Loucy (cell line): ENCODE measurements around the gene SLCO2A1.

Source experiments
- H2AFZ ChIP-seq: fragments of 200-600 bp; sonication (generic); 2 replicates; pipeline ENCODE4 v1.6.0; 2016; ENCODE audit warnings: antibody characterized with exemption, mild to moderate bottlenecking, low read length, moderate library complexity
- H3F3A ChIP-seq: fragments of 200-600 bp; 2 replicates; pipeline ENCODE4 v1.6.0; 2016; ENCODE audit warnings: antibody characterized with exemption, low read depth, mild to moderate bottlenecking
- H3K27me3 ChIP-seq: fragments of 200-600 bp; sonication (generic); 2 replicates; pipeline ENCODE4 v1.6.1; 2014; ENCODE audit warnings: low read length, mild to moderate bottlenecking; ENCODE audit not compliant: insufficient read depth, poor library complexity, severe bottlenecking
- H3K36me3 ChIP-seq: fragments of 200-600 bp; sonication (generic); 2 replicates; pipeline ENCODE4 v1.6.1; 2016; ENCODE audit warnings: low read length; ENCODE audit not compliant: insufficient read depth
- H3K4me1 ChIP-seq: fragments of 200-600 bp; sonication (generic); 2 replicates; pipeline ENCODE4 v1.5.1; 2014; ENCODE audit warnings: low read length, mild to moderate bottlenecking; ENCODE audit not compliant: insufficient read depth, poor library complexity, severe bottlenecking
- H3K4me2 ChIP-seq: fragments of 200-600 bp; sonication (generic); 2 replicates; pipeline ENCODE4 v1.6.0; 2014; ENCODE audit warnings: antibody characterized with exemption, low read length, low read depth, mild to moderate bottlenecking; ENCODE audit not compliant: poor library complexity, severe bottlenecking
- H3K4me3 ChIP-seq: fragments of 200-600 bp; sonication (generic); 2 replicates; pipeline ENCODE4 v1.5.1; 2014; ENCODE audit warnings: low read length, mild to moderate bottlenecking, mixed read lengths; ENCODE audit not compliant: poor library complexity, severe bottlenecking
- H3K79me2 ChIP-seq: fragments of 200-600 bp; sonication (generic); 2 replicates; pipeline ENCODE4 v1.6.1; 2014; ENCODE audit warnings: low read length; ENCODE audit not compliant: insufficient read depth
- H3K9ac ChIP-seq: fragments of 200-600 bp; sonication (generic); 2 replicates; pipeline ENCODE4 v1.6.0; 2014; ENCODE audit warnings: mild to moderate bottlenecking, low read depth, low read length, moderate library complexity; ENCODE audit not compliant: poor library complexity, severe bottlenecking
- H3K9me2 ChIP-seq: fragments of 200-600 bp; sonication (generic); replicated peaks from 2 replicates; pipeline ENCODE4 v1.6.1; 2016; ENCODE audit warnings: low read depth, low read length, mixed read lengths
- H3K9me3 ChIP-seq: fragments of 200-600 bp; sonication (generic); 2 replicates; pipeline ENCODE4 v1.6.1; 2014; ENCODE audit warnings: mild to moderate bottlenecking, antibody characterized with exemption, low read length, low read depth; ENCODE audit not compliant: insufficient read depth
- H4K20me1 ChIP-seq: fragments of 200-600 bp; sonication (generic); 2 replicates; pipeline ENCODE4 v1.6.0; 2014; ENCODE audit warnings: antibody characterized with exemption, low read length, mild to moderate bottlenecking; ENCODE audit not compliant: insufficient read depth, poor library complexity, severe bottlenecking
- CTCF ChIP-seq: fragments of 200-600 bp; sonication (generic); conservative IDR thresholded peaks from 2 replicates; pipeline ENCODE4 v1.5.1; 2014; ENCODE audit warnings: mild to moderate bottlenecking, antibody characterized with exemption, low read length
- EZH2phosphoT487 ChIP-seq: fragments of 200-600 bp; IDR thresholded peaks from 2 replicates; pipeline ENCODE4 v1.6.1; 2018; ENCODE audit warnings: antibody characterized with exemption, mild to moderate bottlenecking, moderate library complexity, borderline replicate concordance

SLCO2A1 gene

GRCh38 chr3:133897547-133897946 lies 132.2 kb downstream of the SLCO2A1 start:
- Histone ChIP-seq H3K9me3 (no peaks in the 10 kb centered on the region), H3K79me2 (no peaks in the 10 kb centered on the region), H3K9ac (no peak overlapping the region), H3K4me3 (no peak overlapping the region), H3F3A (no peaks in the 10 kb centered on the region), H3K27me3 (peaks cover 12% of the 10 kb centered on the region), H4K20me1 (no peaks in the 10 kb centered on the region), H3K9me2 (no peaks in the 10 kb centered on the region), H3K36me3 (no peaks in the 10 kb centered on the region), H3K4me1 (no peaks in the 10 kb centered on the region), H2AFZ (no peak overlapping the region), H3K4me2 (no peak overlapping the region)
- no peak for TF ChIP-seq CTCF
- TF ChIP-seq EZH2phosphoT487: no peak

GRCh38 chr3:133896002-133896761 lies 133.5 kb downstream of the SLCO2A1 start:
- H3K4me1 ChIP-seq: no peaks in the 10 kb centered on the region
- no peaks in the 10 kb centered on the region for H4K20me1 ChIP-seq
- H3K4me3 ChIP-seq: peak overlapping the region; percentile 65
- no peaks in the 10 kb centered on the region for H3K79me2 ChIP-seq
- no peaks in the 10 kb centered on the region for H3K9me2 ChIP-seq
- H3K27me3 ChIP-seq: peaks cover 12% of the 10 kb centered on the region
- H3K9me3 ChIP-seq: no peaks in the 10 kb centered on the region
- H3K4me2 ChIP-seq: peak overlapping the region; percentile 66
- H3F3A ChIP-seq: no peaks in the 10 kb centered on the region
- H3K36me3 ChIP-seq: no peaks in the 10 kb centered on the region
- peak overlapping the region; percentile 83; the same call in 1 of the 2 replicates for H2AFZ ChIP-seq
- TF ChIP-seq CTCF (no peak), EZH2phosphoT487 (no peak)
- no peak overlapping the region for H3K9ac ChIP-seq

GRCh38 chr3:133895208-133896001 lies 134.3 kb downstream of the SLCO2A1 start, which contains the start of gene RAB6B:
Gene RAB6B, minus strand, starts transcription at chr3:133895882. Its CDS starts 416 bp downstream, at chr3:133895466.
- Histone ChIP-seq H3K27me3 (peaks cover 12% of the 10 kb centered on the region), H3F3A (no peaks in the 10 kb centered on the region), H4K20me1 (no peaks in the 10 kb centered on the region), H3K4me1 (no peaks in the 10 kb centered on the region), H3K9me3 (no peaks in the 10 kb centered on the region), H3K4me2 (peak within 1 kb of the TSS; percentile 66), H3K9me2 (no peaks in the 10 kb centered on the region), H3K79me2 (no peaks in the 10 kb centered on the region), H3K4me3 (peak within 1 kb of the TSS; percentile 65), H3K36me3 (no peaks in the 10 kb centered on the region), H3K9ac (no peak within 1 kb of the TSS), H2AFZ (peak within 1 kb of the TSS; percentile 83; the same call in 1 of the 2 replicates)
- TF ChIP-seq EZH2phosphoT487 (no peak), CTCF (no peak)
